ENCODE results near the gene WFDC5. TPM values are rescaled to one million over a fixed set of nuclear protein-coding genes. Genes with fewer than 3 reads are reported as not detected.

The WFDC5 gene
- total RNA-seq, 1 experiment from 2014 or later: not detected

Other genes starting within 250 kb of the WFDC5 start
- 56.1 and 92.1 TPM in 2 replicates for gene YWHAB, start 229.5 kb downstream of the WFDC5 start, total RNA-seq (2014; rRNA removed; shearing (Covaris generic); ENCODE audit: low replicate concordance)
- 68.3 and 81.0 TPM in 2 replicates for gene PABPC1L, start 205.1 kb downstream of the WFDC5 start, total RNA-seq (2014; rRNA removed; shearing (Covaris generic); ENCODE audit: low replicate concordance)
- gene TOMM34, start 154.8 kb downstream of the WFDC5 start, total RNA-seq (2014; rRNA removed; shearing (Covaris generic); ENCODE audit: low replicate concordance): 29.4 and 42.7 TPM in 2 replicates
- gene STK4, start 148.7 kb downstream of the WFDC5 start, total RNA-seq (2014; rRNA removed; shearing (Covaris generic); ENCODE audit: low replicate concordance): 60.8 and 89.0 TPM in 2 replicates
- gene KCNS1, start 14.0 kb downstream of the WFDC5 start, total RNA-seq (2014; rRNA removed; shearing (Covaris generic); ENCODE audit: low replicate concordance): not detected in 2 replicates
- gene WFDC12, start 9.3 kb upstream of the WFDC5 start, total RNA-seq (2014; rRNA removed; shearing (Covaris generic); ENCODE audit: low replicate concordance): not detected in 2 replicates
- gene PI3, start 59.7 kb upstream of the WFDC5 start, total RNA-seq (2014; rRNA removed; shearing (Covaris generic); ENCODE audit: low replicate concordance): not detected in 2 replicates
- gene SEMG1, start 91.9 kb upstream of the WFDC5 start, total RNA-seq (2014; rRNA removed; shearing (Covaris generic); ENCODE audit: low replicate concordance): not detected in 2 replicates
- not detected in 2 replicates for gene SEMG2, start 106.2 kb upstream of the WFDC5 start, total RNA-seq (2014; rRNA removed; shearing (Covaris generic); ENCODE audit: low replicate concordance)
- gene SLPI, start 139.4 kb upstream of the WFDC5 start, total RNA-seq (2014; rRNA removed; shearing (Covaris generic); ENCODE audit: low replicate concordance): not detected in 2 replicates
- gene RBPJL, start 191.7 kb upstream of the WFDC5 start, total RNA-seq (2014; rRNA removed; shearing (Covaris generic); ENCODE audit: low replicate concordance): not detected in 2 replicates
- gene MATN4, start 193.1 kb upstream of the WFDC5 start, total RNA-seq (2014; rRNA removed; shearing (Covaris generic); ENCODE audit: low replicate concordance): not detected in 2 replicates
- gene SDC4, start 233.2 kb upstream of the WFDC5 start, total RNA-seq (2014; rRNA removed; shearing (Covaris generic); ENCODE audit: low replicate concordance): not detected in 2 replicates
- 18.6 and 34.5 TPM in 2 replicates for gene SYS1, start 248.0 kb upstream of the WFDC5 start, total RNA-seq (2014; rRNA removed; shearing (Covaris generic); ENCODE audit: low replicate concordance)